GM12865 (cell line): Measurements from ENCODE around the gene GM2A.

ENCODE experiments used
- DNase-seq: peaks from one replicate; pipeline ENCODE4 v3.0.0; 2010; ENCODE audit warnings: low read depth
- H3K4me3 ChIP-seq: 2 replicates; pipeline ENCODE4 v1.5.1; 2011; ENCODE audit warnings: mild to moderate bottlenecking, low read depth, low read length, control low read depth
- CTCF ChIP-seq: IDR thresholded peaks from 2 replicates; pipeline ENCODE4 v1.5.1; 2011; ENCODE audit warnings: low read length, control low read depth, low read depth, inconsistent platforms; ENCODE audit not compliant: insufficient read depth; ENCODE audit errors: missing control alignments

The GM2A gene

GRCh38 chr5:151252762-151253604 lies at the start of gene GM2A:
GM2A (plus strand) TSS chr5:151253185; CDS start chr5:151253217, 32 bp downstream.
- DNase-seq: peak; percentile 100
- TF ChIP-seq CTCF: no peak
- peak within 1 kb of the TSS; percentile 76 for H3K4me3 ChIP-seq

- H3K4me3 ChIP-seq: no peak overlapping the region
- TF ChIP-seq CTCF: no peak
- DNase-seq: no peak
Observed at GRCh38 chr5:151204051-151204450, 48.9 kb upstream of the GM2A start.

- TF ChIP-seq CTCF: no peak
- no peak for DNase-seq
- no peak overlapping the region for H3K4me3 ChIP-seq
Observed at GRCh38 chr5:151205411-151205810, 47.6 kb upstream of the GM2A start.

GRCh38 chr5:151208481-151208914 lies 44.5 kb upstream of the GM2A start:
- H3K4me3 ChIP-seq: no peak overlapping the region
- TF ChIP-seq CTCF: no peak
- no peak for DNase-seq

- DNase-seq: peak; percentile 45
- no peak for TF ChIP-seq CTCF
- H3K4me3 ChIP-seq: peak overlapping the region; percentile 85
Observed at GRCh38 chr5:151212406-151212798, 40.6 kb upstream of the GM2A start.

- DNase-seq: peak; percentile 96
- H3K4me3 ChIP-seq: peak overlapping the region; percentile 85
- no peak for TF ChIP-seq CTCF
Observed at GRCh38 chr5:151213803-151214613, 39.0 kb upstream of the GM2A start.
